HEK293T (cell line): ENCODE measurements around the gene INCENP.
"Not testable (repeated sequence)": the region's sequence is repeated elsewhere in the genome, so short reads cannot be mapped to it uniquely, and the experiment has no call there.

Source experiments
- CTCF ChIA-PET: fragments of 350-600 bp; formaldehyde crosslinking; extraction: SDS; loops from one replicate; lab custom pipeline; 2021; ENCODE audit warnings: antibody characterized with exemption, inconsistent platforms; lab: Yijun Ruan, JAX
- POLR2A ChIA-PET: fragments of 350-600 bp; formaldehyde crosslinking; extraction: SDS; loops from one replicate; lab custom pipeline; 2020; ENCODE audit warnings: antibody characterized with exemption, inconsistent platforms; lab: Yijun Ruan, JAX
- DNase-seq: peaks from one replicate; pipeline ENCODE4 v3.0.0; 2012; ENCODE audit warnings: mixed read lengths; ENCODE audit errors: extremely low spot score
- ARNT ChIP-seq: fragments of 450-650 bp; IDR thresholded peaks from 2 replicates; pipeline ENCODE4 v1.6.1; 2017; ENCODE audit warnings: mild to moderate bottlenecking
- BHLHE40 ChIP-seq: fragments of 450-650 bp; IDR thresholded peaks from 2 replicates; pipeline ENCODE4 v1.6.1; 2016; ENCODE audit warnings: mild to moderate bottlenecking, moderate library complexity, borderline replicate concordance
- CTBP1 ChIP-seq: fragments of 450-650 bp; IDR thresholded peaks from 2 replicates; pipeline ENCODE4 v1.6.1; 2016; ENCODE audit warnings: borderline replicate concordance
- ELF4 ChIP-seq: fragments of 450-650 bp; IDR thresholded peaks from 2 replicates; pipeline ENCODE4 v1.6.1; 2017; ENCODE audit warnings: antibody characterized with exemption
- FOXA1 ChIP-seq: fragments of 450-650 bp; IDR thresholded peaks from 2 replicates; pipeline ENCODE4 v1.6.1; 2016; ENCODE audit warnings: mild to moderate bottlenecking
- FOXK2 ChIP-seq: fragments of 450-650 bp; IDR thresholded peaks from 2 replicates; pipeline ENCODE4 v1.6.1; 2016; ENCODE audit warnings: mild to moderate bottlenecking
- FOXM1 ChIP-seq: fragments of 450-650 bp; IDR thresholded peaks from 2 replicates; pipeline ENCODE4 v1.6.1; 2017; ENCODE audit warnings: mild to moderate bottlenecking, borderline replicate concordance
- HDGF ChIP-seq: fragments of 450-650 bp; IDR thresholded peaks from 2 replicates; pipeline ENCODE4 v1.6.1; 2017; ENCODE audit warnings: antibody characterized with exemption, borderline replicate concordance
- L3MBTL2 ChIP-seq: fragments of 450-650 bp; conservative IDR thresholded peaks from 2 replicates; pipeline ENCODE4 v1.6.1; 2016; ENCODE audit warnings: mild to moderate bottlenecking
- LEF1 ChIP-seq: fragments of 450-650 bp; IDR thresholded peaks from 2 replicates; pipeline ENCODE4 v1.6.1; 2017; ENCODE audit warnings: mild to moderate bottlenecking, borderline replicate concordance
- NFRKB ChIP-seq: fragments of 450-650 bp; IDR thresholded peaks from 2 replicates; pipeline ENCODE4 v1.6.1; 2016; ENCODE audit warnings: mild to moderate bottlenecking, moderate library complexity
- SP1 ChIP-seq: fragments of 450-650 bp; IDR thresholded peaks from 2 replicates; pipeline ENCODE4 v1.6.1; 2017
- SUZ12 ChIP-seq: fragments of 450-650 bp; IDR thresholded peaks from 2 replicates; pipeline ENCODE4 v1.6.1; 2016; ENCODE audit warnings: mild to moderate bottlenecking
- TARDBP ChIP-seq: fragments of 450-650 bp; IDR thresholded peaks from 2 replicates; pipeline ENCODE4 v1.6.1; 2016
- ZNF384 ChIP-seq: fragments of 450-650 bp; IDR thresholded peaks from 2 replicates; pipeline ENCODE4 v1.6.1; 2016
- TF ChIP-seq, protein P1 (sequence below): fragments of 450-650 bp; IDR thresholded peaks from 2 replicates; pipeline ENCODE4 v1.6.1; 2016

The INCENP gene

DNA sequence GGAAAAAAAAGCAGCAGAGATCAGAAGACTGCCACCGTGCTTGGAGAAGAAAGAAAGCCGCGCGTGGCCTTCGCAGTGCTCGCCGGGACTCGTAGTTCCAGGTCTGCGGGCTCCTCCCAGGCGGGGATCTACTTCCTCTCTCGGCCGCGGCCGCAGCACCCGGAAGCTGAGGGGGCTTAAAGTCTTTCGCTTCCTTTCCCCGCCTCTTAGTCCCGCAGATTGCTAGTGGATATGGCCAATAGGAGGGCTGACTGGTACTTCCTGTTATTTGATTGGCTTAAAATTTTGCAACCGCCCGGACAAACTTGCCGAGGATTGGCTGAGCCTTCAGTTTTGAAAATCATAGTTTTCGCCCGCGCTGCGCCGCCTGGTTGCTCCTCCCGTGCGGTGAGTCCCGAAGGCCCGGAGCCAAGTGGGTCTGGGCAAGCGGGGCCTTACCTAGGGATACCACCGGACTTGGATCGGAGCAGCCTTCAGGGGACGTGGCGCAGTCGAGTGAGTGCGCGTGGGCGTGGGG is at the start of gene INCENP:
Gene INCENP (plus strand): TSS at position 343 of the 517 bp plus-strand sequence. CDS start 4,151 bp downstream, outside the sequence.
- CTCF ChIA-PET, result interaction anchor here (0.6 to 1.6 kb wide), 4 partner anchors 16 to 272 kb away, joined by 3 to 5 read pairs (median 4); no protein-coding TSS in a partner anchor

DNA sequence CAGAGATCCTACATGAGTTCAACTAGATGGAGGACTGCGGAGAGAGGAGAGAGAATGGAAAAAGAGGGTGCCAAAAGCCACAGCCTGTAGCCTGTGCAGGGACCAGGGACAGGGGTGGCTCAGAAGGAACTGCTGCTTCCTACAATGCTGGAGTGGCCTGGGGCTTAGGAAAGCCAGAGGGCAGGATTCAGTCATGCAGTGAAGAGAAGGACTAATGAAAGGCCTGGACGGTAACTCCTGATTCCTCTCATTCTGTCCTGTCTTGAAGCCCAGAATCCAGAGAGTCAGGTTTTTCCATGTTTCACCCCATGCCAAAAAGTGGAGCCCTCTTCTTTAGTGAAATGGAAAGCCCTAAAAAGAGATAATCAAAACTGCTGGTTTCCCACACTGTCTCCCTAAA is 48.4 kb upstream of the INCENP start:
- CTCF ChIA-PET, result no interaction called here
- TF ChIP-seq SUZ12, result no peak
- no peak for TF ChIP-seq FOXK2
- no peak for TF ChIP-seq FOXA1
- no peak for TF ChIP-seq L3MBTL2
- no peak for TF ChIP-seq LEF1
- TF ChIP-seq ZNF384, result no peak
- TF ChIP-seq SP1, result no peak
- TF ChIP-seq ELF4, result no peak
- TF ChIP-seq ARNT, result no peak
- no peak for TF ChIP-seq TARDBP
- TF ChIP-seq FOXM1, result no peak
- no peak for TF ChIP-seq NFRKB
- TF ChIP-seq CTBP1, result no peak
- no peak for TF ChIP-seq HDGF
- no peak for TF ChIP-seq BHLHE40
- TF ChIP-seq, protein P1, sequence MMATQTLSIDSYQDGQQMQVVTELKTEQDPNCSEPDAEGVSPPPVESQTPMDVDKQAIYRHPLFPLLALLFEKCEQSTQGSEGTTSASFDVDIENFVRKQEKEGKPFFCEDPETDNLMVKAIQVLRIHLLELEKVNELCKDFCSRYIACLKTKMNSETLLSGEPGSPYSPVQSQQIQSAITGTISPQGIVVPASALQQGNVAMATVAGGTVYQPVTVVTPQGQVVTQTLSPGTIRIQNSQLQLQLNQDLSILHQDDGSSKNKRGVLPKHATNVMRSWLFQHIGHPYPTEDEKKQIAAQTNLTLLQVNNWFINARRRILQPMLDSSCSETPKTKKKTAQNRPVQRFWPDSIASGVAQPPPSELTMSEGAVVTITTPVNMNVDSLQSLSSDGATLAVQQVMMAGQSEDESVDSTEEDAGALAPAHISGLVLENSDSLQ, result no peak
- DNase-seq, result no peak
- POLR2A ChIA-PET, result no interaction called here

More for the DNA sequence above, at the start of gene INCENP:
- POLR2A ChIA-PET, result interaction anchor here (0.8 to 1.4 kb wide), 5 partner anchors 8 to 331 kb away, joined by 3 read pairs; partner anchors contain the start of genes FEN1 and TMEM258
- TF ChIP-seq L3MBTL2, result peak; percentile 73
- peak; percentile 99 for TF ChIP-seq FOXM1
- no peak for TF ChIP-seq ARNT
- TF ChIP-seq ELF4, result peak; percentile 81
- no peak for TF ChIP-seq FOXA1
- TF ChIP-seq, protein P1, result peak; percentile 98
- DNase-seq, result peak; percentile 96

DNA sequence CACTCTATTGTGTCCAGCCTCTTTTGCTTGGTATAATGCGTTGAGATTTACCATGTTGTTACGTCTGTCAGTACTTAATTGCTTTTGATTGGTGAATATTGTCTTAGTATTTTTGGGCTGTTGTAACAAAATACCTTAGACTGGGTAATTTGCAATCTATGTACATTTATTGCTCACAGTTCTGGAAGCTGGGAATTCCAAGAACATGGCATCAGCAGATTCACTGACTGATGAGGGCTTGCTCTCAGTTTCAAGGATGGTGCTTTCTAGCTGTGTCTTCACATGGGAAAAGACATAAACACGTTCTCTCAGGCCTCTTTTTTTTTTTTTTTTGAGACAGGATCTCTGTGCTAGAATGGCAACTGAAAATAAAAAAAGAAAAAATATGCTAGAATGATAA is 46.7 kb upstream of the INCENP start:
- DNase-seq, result no peak
- ChIA-PET CTCF (no interaction called here), POLR2A (no interaction called here)
- TF ChIP-seq SP1 (no peak), TARDBP (no peak)

DNA sequence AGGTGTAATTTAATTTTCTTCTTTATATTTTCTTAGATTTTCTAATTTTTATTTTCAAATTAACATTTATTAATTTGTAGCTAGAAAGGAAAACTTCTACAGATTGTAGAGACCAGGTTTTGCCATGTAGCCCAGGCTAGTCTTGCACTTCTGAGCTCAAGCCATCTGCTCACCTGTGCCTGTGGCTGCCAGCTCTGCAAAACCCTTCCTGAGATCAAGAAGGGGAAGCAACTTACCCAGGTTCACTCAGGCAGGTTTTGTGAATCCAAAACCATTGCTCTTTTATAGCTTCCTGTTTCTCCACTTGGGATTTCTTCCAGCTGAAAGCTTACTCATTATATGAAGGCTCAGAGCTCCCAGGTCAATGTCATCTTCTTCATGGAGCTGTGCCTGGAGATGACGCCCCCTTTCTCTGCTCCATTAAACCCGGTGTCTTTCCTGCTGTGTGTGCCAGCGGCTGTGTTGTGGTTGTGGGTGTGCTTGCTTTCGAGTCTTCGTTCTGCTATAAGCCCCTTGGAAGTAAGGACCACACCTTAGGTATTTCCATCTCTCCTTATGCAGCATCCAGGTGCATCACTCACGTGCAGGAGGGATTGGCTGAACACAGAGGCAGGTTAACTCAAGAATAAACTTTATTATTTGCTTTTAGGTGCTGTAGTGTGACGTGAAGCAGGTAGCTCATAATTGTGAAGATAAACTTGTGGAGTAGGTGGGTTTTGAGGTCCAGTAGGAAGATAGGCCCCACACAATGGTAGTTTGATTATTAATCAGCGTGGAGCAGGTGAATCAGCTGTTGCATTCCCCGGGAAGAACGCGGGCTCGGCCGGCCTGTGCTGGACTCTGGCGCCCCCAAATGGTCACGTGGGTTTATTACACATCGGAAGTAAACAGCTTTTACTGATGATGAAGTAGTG is 42.2 kb upstream of the INCENP start:
- TF ChIP-seq CTBP1, result no peak
- TF ChIP-seq BHLHE40, result no peak
- no peak for TF ChIP-seq L3MBTL2
- TF ChIP-seq, protein P1, result no peak
- TF ChIP-seq FOXK2, result peak; percentile 84; the same call in 1 of the 2 replicates
- TF ChIP-seq TARDBP, result no peak
- ChIA-PET POLR2A (interaction anchor here (0.9 to 2.7 kb wide), 5 partner anchors 114 to 266 kb away, joined by 3 to 9 read pairs (median 5); partner anchors contain the start of genes BEST1 and FTH1), CTCF (interaction anchor here (0.7 to 5.2 kb wide), 24 partner anchors 9 to 334 kb away, joined by 3 to 73 read pairs (median 4); partner anchors contain the start of genes BEST1 and FTH1)
- peak; percentile 80 for DNase-seq

DNA sequence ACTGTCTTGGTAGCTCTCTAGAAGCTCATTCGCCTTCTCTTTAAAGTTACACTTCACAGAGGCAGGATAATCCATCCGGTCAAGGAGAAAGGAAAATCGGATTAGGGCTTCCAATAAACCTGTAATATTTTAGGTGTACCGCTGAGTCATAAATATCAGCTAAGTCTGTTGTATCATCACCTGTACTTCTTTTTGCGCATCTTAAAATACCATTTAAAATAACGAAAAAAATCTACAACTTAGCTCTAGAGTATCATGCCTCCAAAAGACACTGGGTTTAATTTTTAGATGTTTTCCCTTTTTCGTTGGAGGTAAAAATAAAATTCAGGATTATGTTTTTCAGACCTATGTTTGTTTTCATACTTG is 41.5 kb upstream of the INCENP start:
- ChIA-PET CTCF (interaction anchor here (0.7 to 5.2 kb wide), 22 partner anchors 9 to 335 kb away, joined by 3 to 73 read pairs (median 4); partner anchors contain the start of genes BEST1 and FTH1), POLR2A (interaction anchor here (0.9 to 2.7 kb wide), 5 partner anchors 115 to 267 kb away, joined by 3 to 9 read pairs (median 5); partner anchors contain the start of genes BEST1 and FTH1)
- no peak for DNase-seq
- TF ChIP-seq, protein P1, result no peak
- TF ChIP-seq SUZ12 (no peak), ZNF384 (no peak), SP1 (no peak), L3MBTL2 (no peak), CTBP1 (no peak), TARDBP (no peak), HDGF (no peak), ELF4 (no peak), BHLHE40 (no peak), NFRKB (no peak)

DNA sequence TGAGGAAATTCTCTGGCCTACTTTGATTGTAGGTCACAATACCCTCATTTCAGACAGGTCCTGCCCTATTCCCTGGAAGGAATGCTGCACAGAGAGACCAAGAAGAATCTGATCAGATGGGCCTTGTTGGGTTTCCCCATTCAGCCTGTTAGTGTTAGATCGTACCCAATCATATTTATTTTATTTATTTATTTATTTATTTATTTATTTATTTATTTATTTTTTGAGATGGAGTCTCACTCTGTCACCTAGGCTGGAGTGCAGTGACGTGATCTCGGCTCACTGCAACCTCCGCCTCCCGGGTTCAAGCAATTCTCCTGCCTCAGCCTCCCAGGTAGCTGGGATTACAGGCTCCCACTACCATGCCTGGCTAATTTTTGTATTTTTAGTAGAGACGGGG is 39.0 kb upstream of the INCENP start:
- POLR2A ChIA-PET, DNase-seq: not testable (repeated sequence)
- CTCF ChIA-PET, result interaction anchor here (0.5 to 2.9 kb wide), 2 partner anchors 23 to 34 kb away, joined by 3 to 10 read pairs; no protein-coding TSS in a partner anchor
